MM.1S (cell line): ENCODE data around the gene TOMM7.

ENCODE experiments used
- DNase-seq: peaks from one replicate; pipeline ENCODE4 v3.0.0-alpha.2; 2015
- H2AFZ ChIP-seq: fragments of 300-600 bp; sonication (generic); 2 replicates; pipeline ENCODE4 v1.6.0; 2016; ENCODE audit warnings: antibody characterized with exemption, low read length
- H3F3A ChIP-seq: fragments of 300-600 bp; sonication (generic); 2 replicates; pipeline ENCODE4 v1.6.1; 2016; ENCODE audit warnings: mild to moderate bottlenecking, antibody characterized with exemption, low read length, moderate library complexity, mixed read lengths; ENCODE audit not compliant: insufficient read depth
- H3K27ac ChIP-seq: fragments of 300-600 bp; sonication (generic); 2 replicates; pipeline ENCODE4 v1.5.1; 2016; ENCODE audit warnings: mild to moderate bottlenecking, low read length
- H3K27me3 ChIP-seq: fragments of 300-600 bp; sonication (generic); replicated peaks from 2 replicates; pipeline ENCODE4 v1.6.0; 2016; ENCODE audit warnings: low read length; ENCODE audit not compliant: insufficient read depth
- H3K36me3 ChIP-seq: fragments of 300-600 bp; sonication (generic); replicated peaks from 2 replicates; pipeline ENCODE4 v1.6.1; 2016; ENCODE audit warnings: mild to moderate bottlenecking, low read length, mixed read lengths; ENCODE audit not compliant: insufficient read depth
- H3K4me1 ChIP-seq: fragments of 300-600 bp; sonication (generic); 2 replicates; pipeline ENCODE4 v1.6.1; 2016; ENCODE audit warnings: low read length, mixed read lengths
- H3K4me2 ChIP-seq: fragments of 300-600 bp; sonication (generic); 2 replicates; pipeline ENCODE4 v1.6.0; 2016; ENCODE audit warnings: low read depth, low read length
- H3K4me3 ChIP-seq: fragments of 300-600 bp; sonication (generic); 2 replicates; pipeline ENCODE4 v1.5.1; 2016; ENCODE audit warnings: low read length, mixed read lengths
- H3K79me2 ChIP-seq: fragments of 300-600 bp; sonication (generic); 2 replicates; pipeline ENCODE4 v1.6.1; 2016; ENCODE audit warnings: mixed run types, low read length, mixed read lengths
- H3K9ac ChIP-seq: fragments of 300-600 bp; sonication (generic); 2 replicates; pipeline ENCODE4 v1.6.1; 2016; ENCODE audit warnings: low read length, mixed read lengths
- H3K9me2 ChIP-seq: fragments of 300-600 bp; sonication (generic); replicated peaks from 2 replicates; pipeline ENCODE4 v1.6.1; 2016; ENCODE audit warnings: mild to moderate bottlenecking, low read length, mixed read lengths; ENCODE audit not compliant: insufficient read depth
- H3K9me3 ChIP-seq: fragments of 300-600 bp; sonication (generic); replicated peaks from 2 replicates; pipeline ENCODE4 v1.6.1; 2016; ENCODE audit warnings: mild to moderate bottlenecking, low read length, mixed read lengths; ENCODE audit not compliant: insufficient read depth
- H4K20me1 ChIP-seq: fragments of 300-600 bp; sonication (generic); 2 replicates; pipeline ENCODE4 v1.6.1; 2016; ENCODE audit warnings: mild to moderate bottlenecking, low read length, moderate library complexity, mixed read lengths; ENCODE audit not compliant: insufficient read depth
- EZH2 ChIP-seq: fragments of 300-600 bp; sonication (generic); optimal IDR thresholded peaks from 2 replicates; pipeline ENCODE3; 2017; ENCODE audit warnings: low read depth, mild to moderate bottlenecking, antibody characterized with exemption, low read length, mixed read lengths
- EZH2phosphoT487 ChIP-seq: fragments of 300-600 bp; sonication (generic); IDR thresholded peaks from 2 replicates; pipeline ENCODE4 v1.6.1; 2018; ENCODE audit warnings: antibody characterized with exemption, low read length
- TF ChIP-seq, protein P1 (sequence below): fragments of 300-600 bp; sonication (generic); IDR thresholded peaks from 2 replicates; pipeline ENCODE4 v1.5.1; 2016; ENCODE audit warnings: antibody characterized with exemption, low read length, mixed read lengths

TOMM7 gene

DNA sequence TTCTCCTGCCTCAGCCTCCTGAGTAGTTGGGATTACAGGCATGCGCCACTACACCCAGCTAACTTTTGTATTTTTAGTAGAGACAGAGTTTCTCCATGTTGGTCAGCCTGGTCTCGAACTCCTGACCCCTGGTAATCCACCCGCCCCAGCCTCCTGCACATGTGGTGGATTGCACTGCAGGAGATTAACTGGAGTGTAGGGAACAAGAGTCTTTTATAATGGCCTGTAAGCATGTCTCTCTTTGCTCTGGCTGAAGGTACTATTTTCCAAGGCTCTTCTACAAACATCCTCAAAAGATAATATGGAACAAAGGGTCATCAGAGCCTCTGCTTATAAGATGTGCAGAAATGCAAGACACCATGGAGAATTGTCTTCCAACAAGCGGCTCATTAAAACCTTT is 3.2 kb downstream of the TOMM7 start:
- H3K9ac ChIP-seq, result no peak overlapping the region
- H3K79me2 ChIP-seq, result peaks cover 38% of the 10 kb centered on the region
- peaks cover 3% of the 10 kb centered on the region; the same call in 1 of the 2 replicates for H3K4me1 ChIP-seq
- peaks cover 4% of the 10 kb centered on the region; the same call in 1 of the 2 replicates for H3K36me3 ChIP-seq
- H3K4me3 ChIP-seq, result no peak overlapping the region
- DNase-seq, result no peak
- H3K9me2 ChIP-seq, result no peaks in the 10 kb centered on the region
- H3F3A ChIP-seq, result no peaks in the 10 kb centered on the region
- no peaks in the 10 kb centered on the region for H3K27me3 ChIP-seq
- H2AFZ ChIP-seq, result no peak overlapping the region
- TF ChIP-seq EZH2 (no peak), EZH2phosphoT487 (no peak)
- TF ChIP-seq, protein P1, sequence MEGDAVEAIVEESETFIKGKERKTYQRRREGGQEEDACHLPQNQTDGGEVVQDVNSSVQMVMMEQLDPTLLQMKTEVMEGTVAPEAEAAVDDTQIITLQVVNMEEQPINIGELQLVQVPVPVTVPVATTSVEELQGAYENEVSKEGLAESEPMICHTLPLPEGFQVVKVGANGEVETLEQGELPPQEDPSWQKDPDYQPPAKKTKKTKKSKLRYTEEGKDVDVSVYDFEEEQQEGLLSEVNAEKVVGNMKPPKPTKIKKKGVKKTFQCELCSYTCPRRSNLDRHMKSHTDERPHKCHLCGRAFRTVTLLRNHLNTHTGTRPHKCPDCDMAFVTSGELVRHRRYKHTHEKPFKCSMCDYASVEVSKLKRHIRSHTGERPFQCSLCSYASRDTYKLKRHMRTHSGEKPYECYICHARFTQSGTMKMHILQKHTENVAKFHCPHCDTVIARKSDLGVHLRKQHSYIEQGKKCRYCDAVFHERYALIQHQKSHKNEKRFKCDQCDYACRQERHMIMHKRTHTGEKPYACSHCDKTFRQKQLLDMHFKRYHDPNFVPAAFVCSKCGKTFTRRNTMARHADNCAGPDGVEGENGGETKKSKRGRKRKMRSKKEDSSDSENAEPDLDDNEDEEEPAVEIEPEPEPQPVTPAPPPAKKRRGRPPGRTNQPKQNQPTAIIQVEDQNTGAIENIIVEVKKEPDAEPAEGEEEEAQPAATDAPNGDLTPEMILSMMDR, result no peak
- H3K27ac ChIP-seq, result no peak overlapping the region
- no peaks in the 10 kb centered on the region for H3K9me3 ChIP-seq
- no peak overlapping the region for H3K4me2 ChIP-seq
- no peaks in the 10 kb centered on the region for H4K20me1 ChIP-seq

DNA sequence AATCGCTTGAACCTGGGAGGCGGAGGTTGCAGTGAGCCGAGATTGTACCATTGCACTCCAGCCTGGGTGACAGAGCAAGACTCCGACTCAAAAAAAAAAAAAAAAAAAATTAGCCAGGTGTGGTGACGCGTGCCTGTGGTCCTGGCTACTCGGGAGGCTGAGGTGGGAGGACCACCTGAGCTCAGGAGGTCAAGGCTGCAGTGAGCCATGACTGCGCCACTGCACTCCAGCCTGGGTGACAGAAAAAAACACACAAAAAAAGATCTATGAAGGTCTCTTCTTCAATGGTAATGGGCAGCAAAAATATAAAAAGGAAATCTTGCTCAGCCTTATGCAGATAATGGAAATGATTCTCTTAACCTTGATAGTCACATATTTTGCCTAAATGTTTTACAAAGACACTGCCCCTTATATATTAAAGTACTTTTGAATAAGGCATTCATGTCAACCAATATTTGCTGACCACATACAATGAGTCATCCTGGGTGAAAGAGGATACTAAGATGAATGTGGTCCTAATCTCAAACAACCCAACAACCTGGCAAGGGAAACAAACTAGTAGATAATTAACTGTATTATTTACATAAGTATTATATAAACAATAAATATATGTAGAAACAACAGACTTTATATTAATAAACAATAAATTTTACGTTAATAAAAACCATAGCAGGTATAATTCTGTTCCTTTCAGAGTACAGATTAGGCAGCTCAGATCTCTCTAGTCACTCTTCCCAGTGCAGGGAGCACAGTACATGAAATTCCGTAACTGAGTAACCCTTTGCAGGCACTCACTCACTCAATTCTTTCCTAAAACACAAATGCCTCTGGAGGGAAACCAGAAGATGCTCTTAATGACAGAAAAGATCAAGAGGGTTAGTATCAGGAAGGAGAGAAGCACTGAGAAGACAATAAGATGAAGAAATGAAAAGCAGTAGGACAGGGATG is 8.1 kb downstream of the TOMM7 start:
- Histone ChIP-seq H3K9ac (no peak overlapping the region), H3K27ac (no peak overlapping the region), H3K27me3 (no peaks in the 10 kb centered on the region), H3F3A (peaks cover 11% of the 10 kb centered on the region), H3K79me2 (peaks cover 7% of the 10 kb centered on the region), H3K4me3 (no peak overlapping the region), H3K4me2 (no peak overlapping the region), H4K20me1 (no peaks in the 10 kb centered on the region), H3K9me2 (no peaks in the 10 kb centered on the region), H3K9me3 (no peaks in the 10 kb centered on the region), H3K4me1 (peaks cover 25% of the 10 kb centered on the region), H2AFZ (no peak overlapping the region), H3K36me3 (peaks cover 4% of the 10 kb centered on the region; the same call in 1 of the 2 replicates)
- TF ChIP-seq EZH2 (no peak), EZH2phosphoT487 (no peak)
- TF ChIP-seq, protein P1, result no peak
- DNase-seq, result no peak

- DNase-seq, result no peak
- no peaks in the 10 kb centered on the region for H3K9me2 ChIP-seq
- H3K4me1 ChIP-seq, result peaks cover 38% of the 10 kb centered on the region
- H3K9me3 ChIP-seq, result no peaks in the 10 kb centered on the region
- no peak overlapping the region for H3K27ac ChIP-seq
- TF ChIP-seq, protein P1, result no peak
- TF ChIP-seq EZH2 (no peak), EZH2phosphoT487 (no peak)
- H3K4me2 ChIP-seq, result no peak overlapping the region
- H3K9ac ChIP-seq, result no peak overlapping the region
- no peak overlapping the region for H3K4me3 ChIP-seq
- no peaks in the 10 kb centered on the region for H3K27me3 ChIP-seq
- H2AFZ ChIP-seq, result no peak overlapping the region
- peaks cover 4% of the 10 kb centered on the region; the same call in 1 of the 2 replicates for H3K36me3 ChIP-seq
- H3F3A ChIP-seq, result peaks cover 12% of the 10 kb centered on the region
- H3K79me2 ChIP-seq, result no peaks in the 10 kb centered on the region; the same call in 1 of the 2 replicates
- no peaks in the 10 kb centered on the region for H4K20me1 ChIP-seq
Measured at GRCh38 chr7:22812353-22812752, 10.3 kb downstream of the TOMM7 start.
